Stomach (tissue), 19 donors: ENCODE results near the gene DBP. TPM values are rescaled to one million over a fixed set of nuclear protein-coding genes. Genes with fewer than 3 reads are reported as not detected.
A peak's percentile ranks its signal among the peaks of the same experiment; 100 is the strongest.
"Not testable (repeated sequence)": the region's sequence is repeated elsewhere in the genome, so short reads cannot be mapped to it uniquely, and the experiment has no call there.

Experiments used
- DNase-seq, 2 donors: peaks; one replicate each; pipeline versions ENCODE4 v3.0.0 to v3.0.0-alpha.2; 2013 to 2019
- H3K27ac ChIP-seq, 5 donors: fragments of 200-600 bp in 4 of 5; sonication (generic) in 4 of 5; one replicate each; pipeline ENCODE4 v1.5.1; 2013 to 2019; ENCODE audit warnings: mild to moderate bottlenecking in 1 of 5, moderate library complexity in 1 of 5
- H3K27me3 ChIP-seq, 3 donors: fragments of 200-600 bp; sonication (generic); one replicate each; pipeline ENCODE4 v1.5.1; 2017 to 2019; ENCODE audit warnings: mixed run types in 1 of 3
- H3K36me3 ChIP-seq, 4 donors: fragments of 200-600 bp; sonication (generic); 1 replicate in 3 of 4; 2 replicates in 1 of 4; pipeline ENCODE4 v1.5.1; 2016 to 2019
- H3K4me1 ChIP-seq, 4 donors: fragments of 200-600 bp; sonication (generic); one replicate each; pipeline ENCODE4 v1.5.1; 2016 to 2019
- H3K4me3 ChIP-seq, 4 donors: fragments of 200-600 bp; sonication (generic) in 3 of 4; one replicate each; pipeline ENCODE4 v1.5.1; 2016 to 2019; ENCODE audit warnings: mild to moderate bottlenecking in 1 of 4
- H3K9me3 ChIP-seq, 4 donors: fragments of 200-600 bp; sonication (generic); one replicate each; pipeline ENCODE4 v1.5.1; 2016 to 2019
- EP300 ChIP-seq: sonication (generic); formaldehyde crosslinking; IDR thresholded peaks from one replicate; pipeline ENCODE4 v1.6.1; 2017; ENCODE audit warnings: antibody characterized with exemption
- POLR2A ChIP-seq, 4 donors: fragments of 450-650 bp; IDR thresholded peaks; one replicate each; pipeline ENCODE4 v1.6.1; 2016; ENCODE audit warnings: antibody characterized with exemption in 4 of 4, control low read depth in 2 of 4, mild to moderate bottlenecking in 1 of 4, moderate library complexity in 1 of 4
- POLR2AphosphoS5 ChIP-seq, 3 donors: sonication (generic); formaldehyde crosslinking; IDR thresholded peaks; one replicate each; pipeline ENCODE4 v1.6.1; 2016; ENCODE audit warnings: antibody characterized with exemption in 3 of 3
- WGBS, 5 donors: extraction: QIAGEN DNeasy Blood & Tissue Kit in 3 of 5; methylation state at CpG; one replicate each; pipeline versions ENCODE4 v1.1.5 to v1.1.7; 2013 to 2018; 5-methylcytosine and 5-hydroxymethylcytosine counted together
- intact Hi-C: fragments of 100-400 bp; cut with DNase I; formaldehyde crosslinking; loops from one replicate; pipeline ENCODE4 v1.15.1; 2023; ENCODE audit warnings: low total_unique reads
- long read RNA-seq, 10 donors: transcript quantifications; one replicate each; lab custom pipeline, GENCODE V29; 2026
- polyA plus RNA-seq, 3 donors: library from polyadenylated mRNA; stranded (reverse); fragments of 200-250 nt; gene quantifications; one replicate each; pipeline ENCODE4 v1.2.3, GENCODE V29; 2013
- total RNA-seq, 5 donors: library from RNA; depleted of rRNA; stranded (reverse); fragments of >200 nt; gene quantifications; one replicate each; pipeline versions ENCODE4 v1.1.0 to v1.2.3, GENCODE V29; 2014 to 2016
- TF ChIP-seq, protein P1 (sequence below), 7 experiments: fragments of 450-650 bp in 4 of 7; fragments of 200-600 bp in 3 of 7; sonication (generic) in 3 of 7; IDR thresholded peaks; one replicate each; pipeline ENCODE4 v1.5.1; 2016 to 2019; ENCODE audit warnings: antibody characterized with exemption in 7 of 7, control low read depth in 2 of 7, mild to moderate bottlenecking in 1 of 7
- donor health status: healthy with polysubstance abuse.
- donor health status: Bipolar disorder and iron deficiency.
- donor health status: healthy.

The DBP gene, protein sequence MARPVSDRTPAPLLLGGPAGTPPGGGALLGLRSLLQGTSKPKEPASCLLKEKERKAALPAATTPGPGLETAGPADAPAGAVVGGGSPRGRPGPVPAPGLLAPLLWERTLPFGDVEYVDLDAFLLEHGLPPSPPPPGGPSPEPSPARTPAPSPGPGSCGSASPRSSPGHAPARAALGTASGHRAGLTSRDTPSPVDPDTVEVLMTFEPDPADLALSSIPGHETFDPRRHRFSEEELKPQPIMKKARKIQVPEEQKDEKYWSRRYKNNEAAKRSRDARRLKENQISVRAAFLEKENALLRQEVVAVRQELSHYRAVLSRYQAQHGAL
- total RNA-seq, result 10 to 100 TPM in 1 of 5 donors, 1 to 10 TPM in 3, not detected in 1; 7.2 to 21.7 (median 9.7) TPM
- 10 to 100 TPM in 1 of 3 donors, 1 to 10 TPM in 2; 4.2 to 29.0 (median 9.2) TPM for polyA plus RNA-seq
- long read RNA-seq, donor 1, partial matches to known transcripts, result 0 of 2 reads
- long read RNA-seq, donor 1, other reads (novel, unspliced or antisense), result 0 of 2 reads
- long read RNA-seq, donor 2, full-length matches to known transcripts, result 4 of 4 reads
- long read RNA-seq, donor 2, partial matches to known transcripts, result 0 of 4 reads
- long read RNA-seq, donor 2, other reads (novel, unspliced or antisense), result 0 of 4 reads
- long read RNA-seq, donor 3, full-length matches to known transcripts, result 3 of 3 reads
- long read RNA-seq, donor 3, partial matches to known transcripts, result 0 of 3 reads
- long read RNA-seq, donor 3, other reads (novel, unspliced or antisense), result 0 of 3 reads
- long read RNA-seq, donor 4, result 0 reads
- long read RNA-seq, donor 5, partial matches to known transcripts, result 0 of 3 reads
- long read RNA-seq, donor 5, other reads (novel, unspliced or antisense), result 0 of 3 reads
- long read RNA-seq, donor 6, full-length matches to known transcripts, result 5 of 5 reads
- long read RNA-seq, donor 6, partial matches to known transcripts, result 0 of 5 reads
- long read RNA-seq, donor 6, other reads (novel, unspliced or antisense), result 0 of 5 reads
- long read RNA-seq, donor 7, transcript DBP-201 (4 exons, 2,229 nt), result major isoform, 8 of 13 reads
- long read RNA-seq, donor 7, transcript DBP-205 (3 exons, 1,489 nt), result minor isoform, 5 of 13 reads
- long read RNA-seq, donor 7, partial matches to known transcripts, result 0 of 13 reads
- long read RNA-seq, donor 7, other reads (novel, unspliced or antisense), result 0 of 13 reads
- long read RNA-seq, donor 8, result 0 reads
- long read RNA-seq, donor 9, full-length matches to known transcripts, result 5 of 5 reads
- long read RNA-seq, donor 9, partial matches to known transcripts, result 0 of 5 reads
- long read RNA-seq, donor 9, other reads (novel, unspliced or antisense), result 0 of 5 reads
- long read RNA-seq, donor 10, result 0 reads

DNA sequence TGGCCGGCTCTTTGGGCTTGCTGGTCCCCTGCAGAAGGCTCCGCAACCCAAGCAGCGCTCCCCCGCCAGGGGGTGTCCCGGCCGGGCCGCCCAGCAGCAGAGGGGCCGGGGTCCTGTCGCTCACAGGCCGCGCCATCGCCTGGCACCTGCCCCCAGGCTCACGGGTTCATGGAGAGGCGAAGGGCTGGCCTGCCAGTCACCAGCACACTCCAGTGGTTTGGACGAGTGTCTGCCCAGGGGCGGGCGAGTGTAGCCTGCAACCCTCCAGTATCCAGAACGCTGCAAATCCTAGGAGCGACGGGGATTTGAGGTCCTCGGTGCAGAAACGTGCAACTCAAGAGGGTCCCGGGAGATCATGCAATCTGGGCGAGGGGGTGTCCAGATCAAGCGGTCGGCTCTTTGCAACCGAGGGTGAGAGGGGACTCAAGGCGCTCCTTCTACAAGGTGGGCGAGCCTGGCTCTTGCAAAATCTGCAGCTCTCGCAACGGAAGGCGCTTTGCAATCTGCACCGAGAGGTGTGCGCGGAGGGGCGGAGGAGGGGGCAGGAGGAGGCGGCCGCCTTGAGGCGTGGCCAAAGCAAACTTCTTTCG is at the start of gene DBP:
TSS of gene DBP (minus strand) at position 521 of the 590 bp plus-strand sequence. CDS start at position 136, 385 bp downstream.
- Histone ChIP-seq H3K4me3 (peak within 1 kb of the TSS; percentile 62 to 81 (median 76)), H3K9me3 (no peaks in the 10 kb centered on the region), H3K27me3 (no peaks in the 10 kb centered on the region), H3K4me1 (peaks cover 54 to 79% (median 66%) of the 10 kb centered on the region in 4 donors), H3K27ac (peak within 1 kb of the TSS; percentile 90 to 98 (median 96)), H3K36me3 (peaks cover 0 to 12% (median 7%) of the 10 kb centered on the region in 4 donors)
- DNase-seq, result peak in 1 of 2 donors; percentile 45
- 0 to 1% (median 0%) methylated on average over 29 to 40 of the region's 40 CpGs for whole genome bisulfite sequencing, 5 donors
- TF ChIP-seq EP300 (no peak), POLR2AphosphoS5 (IDR thresholded peaks at IDR 0.05) (no peak), POLR2A (IDR thresholded peaks at IDR 0.05) (no peak)
- TF ChIP-seq, protein P1, sequence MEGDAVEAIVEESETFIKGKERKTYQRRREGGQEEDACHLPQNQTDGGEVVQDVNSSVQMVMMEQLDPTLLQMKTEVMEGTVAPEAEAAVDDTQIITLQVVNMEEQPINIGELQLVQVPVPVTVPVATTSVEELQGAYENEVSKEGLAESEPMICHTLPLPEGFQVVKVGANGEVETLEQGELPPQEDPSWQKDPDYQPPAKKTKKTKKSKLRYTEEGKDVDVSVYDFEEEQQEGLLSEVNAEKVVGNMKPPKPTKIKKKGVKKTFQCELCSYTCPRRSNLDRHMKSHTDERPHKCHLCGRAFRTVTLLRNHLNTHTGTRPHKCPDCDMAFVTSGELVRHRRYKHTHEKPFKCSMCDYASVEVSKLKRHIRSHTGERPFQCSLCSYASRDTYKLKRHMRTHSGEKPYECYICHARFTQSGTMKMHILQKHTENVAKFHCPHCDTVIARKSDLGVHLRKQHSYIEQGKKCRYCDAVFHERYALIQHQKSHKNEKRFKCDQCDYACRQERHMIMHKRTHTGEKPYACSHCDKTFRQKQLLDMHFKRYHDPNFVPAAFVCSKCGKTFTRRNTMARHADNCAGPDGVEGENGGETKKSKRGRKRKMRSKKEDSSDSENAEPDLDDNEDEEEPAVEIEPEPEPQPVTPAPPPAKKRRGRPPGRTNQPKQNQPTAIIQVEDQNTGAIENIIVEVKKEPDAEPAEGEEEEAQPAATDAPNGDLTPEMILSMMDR (IDR thresholded peaks at IDR 0.05), result no peak
- intact Hi-C loops, result no loop called here

DNA sequence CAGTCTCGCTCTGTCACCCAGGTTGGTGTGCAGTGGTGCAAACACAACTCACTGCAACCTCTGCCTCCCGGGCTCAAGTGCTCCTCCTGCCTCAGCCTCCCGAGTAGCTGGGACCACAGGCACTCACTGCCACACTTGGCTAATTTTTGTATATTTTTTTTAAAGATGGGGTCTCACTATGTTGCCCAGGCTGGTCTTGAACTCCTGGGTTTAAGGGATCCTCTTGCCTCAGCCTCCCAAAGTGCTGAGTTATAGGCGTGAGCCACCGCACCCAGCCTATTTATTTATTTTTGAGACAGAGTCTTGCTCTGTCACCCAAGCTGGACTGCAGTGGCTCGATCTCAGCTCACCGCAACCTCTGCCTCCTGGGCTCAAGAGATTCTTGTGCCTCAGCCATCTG is 49.5 kb upstream of the DBP start:
- H3K4me3 ChIP-seq, H3K9me3 ChIP-seq, H3K27me3 ChIP-seq, DNase-seq, intact Hi-C loops, H3K27ac ChIP-seq, H3K36me3 ChIP-seq: not testable (repeated sequence)
- H3K4me1 ChIP-seq, result peaks cover 4 to 43% (median 32%) of the 10 kb centered on the region in 4 donors
- WGBS, 5 donors, result 90 to 97% (median 95%) methylated on average over 7 of the region's 7 CpGs

DNA sequence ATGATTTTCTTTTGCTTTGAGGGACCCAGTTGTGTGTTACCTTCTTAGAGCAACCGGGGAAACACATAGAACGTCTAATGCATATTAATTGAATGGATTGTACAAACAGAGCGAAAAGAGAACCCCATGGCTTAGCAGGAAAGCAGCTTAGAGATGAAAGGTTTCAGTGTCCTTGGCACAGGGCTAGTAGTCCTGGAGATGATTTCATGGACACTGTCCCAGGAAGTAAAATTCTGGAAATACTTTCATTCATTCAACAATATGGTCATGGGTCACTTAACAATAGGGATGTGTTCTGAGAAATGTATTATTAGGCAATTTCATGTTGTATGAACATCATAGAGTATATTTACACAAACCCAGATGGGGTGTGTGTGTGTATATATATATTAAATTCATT is 48.9 kb upstream of the DBP start:
- intact Hi-C loops, result no loop called here
- Histone ChIP-seq H3K4me3 (no peak overlapping the region), H3K9me3 (no peaks in the 10 kb centered on the region), H3K36me3 (no peaks in the 10 kb centered on the region), H3K4me1 (peaks cover 4 to 46% (median 32%) of the 10 kb centered on the region in 4 donors), H3K27ac (no peak overlapping the region), H3K27me3 (no peaks in the 10 kb centered on the region)
- DNase-seq, result no peak
- TF ChIP-seq, protein P1 (IDR thresholded peaks at IDR 0.05), result no peak
- TF ChIP-seq POLR2AphosphoS5 (IDR thresholded peaks at IDR 0.05) (no peak), EP300 (no peak), POLR2A (IDR thresholded peaks at IDR 0.05) (no peak)
- WGBS, 5 donors, result 77 to 88% (median 82%) methylated on average over 3 of the region's 3 CpGs

DNA sequence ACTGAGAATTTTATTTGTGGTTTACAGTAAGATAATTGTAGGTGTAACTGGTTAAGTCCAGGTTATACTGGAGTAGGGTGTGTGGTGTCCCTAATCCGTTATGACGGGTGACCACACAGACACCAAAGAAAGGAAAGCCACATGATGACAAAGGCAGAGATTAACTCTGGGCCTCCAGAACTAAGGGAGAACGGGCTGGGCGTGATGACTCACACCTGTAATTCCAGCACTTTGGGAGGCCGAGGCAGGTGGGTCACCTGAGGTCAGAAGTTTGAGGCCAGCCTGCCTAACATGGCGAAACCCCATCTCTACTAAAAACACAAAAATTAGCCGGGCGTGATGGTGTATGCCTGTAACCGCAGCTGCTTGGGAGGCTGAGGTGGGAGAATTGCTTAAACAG is 48.4 kb upstream of the DBP start:
- no peaks in the 10 kb centered on the region for H3K36me3 ChIP-seq
- peak in 1 of 2 donors; percentile 58 for DNase-seq
- no peak overlapping the region for H3K27ac ChIP-seq
- H3K9me3 ChIP-seq, result no peaks in the 10 kb centered on the region
- TF ChIP-seq POLR2AphosphoS5 (IDR thresholded peaks at IDR 0.05) (no peak), EP300 (no peak), POLR2A (IDR thresholded peaks at IDR 0.05) (no peak)
- TF ChIP-seq, protein P1 (IDR thresholded peaks at IDR 0.05), result no peak
- 56 to 68% (median 62%) methylated on average over 9 of the region's 9 CpGs for WGBS, 5 donors
- intact Hi-C loops, result no loop called here
- no peak overlapping the region for H3K4me3 ChIP-seq
- H3K27me3 ChIP-seq, result no peaks in the 10 kb centered on the region
- H3K4me1 ChIP-seq, result peaks cover 4 to 48% (median 32%) of the 10 kb centered on the region in 4 donors
